ENCODE measurements around the gene MUS81.

The MUS81 gene

GRCh38 chr11:65861533-65862183 lies 1.4 kb downstream of the MUS81 start:
- DNase-seq (ENCODE audit: low read depth): no peak

GRCh38 chr11:65862191-65862735 lies 2.0 kb downstream of the MUS81 start:
- no peak for DNase-seq (ENCODE audit: low read depth)

- no peak for DNase-seq (ENCODE audit: low read depth)
Measured at GRCh38 chr11:65862941-65863888, 3.0 kb downstream of the MUS81 start.

GRCh38 chr11:65863889-65864705 lies 3.9 kb downstream of the MUS81 start:
- no peak for DNase-seq (ENCODE audit: low read depth)

DNA sequence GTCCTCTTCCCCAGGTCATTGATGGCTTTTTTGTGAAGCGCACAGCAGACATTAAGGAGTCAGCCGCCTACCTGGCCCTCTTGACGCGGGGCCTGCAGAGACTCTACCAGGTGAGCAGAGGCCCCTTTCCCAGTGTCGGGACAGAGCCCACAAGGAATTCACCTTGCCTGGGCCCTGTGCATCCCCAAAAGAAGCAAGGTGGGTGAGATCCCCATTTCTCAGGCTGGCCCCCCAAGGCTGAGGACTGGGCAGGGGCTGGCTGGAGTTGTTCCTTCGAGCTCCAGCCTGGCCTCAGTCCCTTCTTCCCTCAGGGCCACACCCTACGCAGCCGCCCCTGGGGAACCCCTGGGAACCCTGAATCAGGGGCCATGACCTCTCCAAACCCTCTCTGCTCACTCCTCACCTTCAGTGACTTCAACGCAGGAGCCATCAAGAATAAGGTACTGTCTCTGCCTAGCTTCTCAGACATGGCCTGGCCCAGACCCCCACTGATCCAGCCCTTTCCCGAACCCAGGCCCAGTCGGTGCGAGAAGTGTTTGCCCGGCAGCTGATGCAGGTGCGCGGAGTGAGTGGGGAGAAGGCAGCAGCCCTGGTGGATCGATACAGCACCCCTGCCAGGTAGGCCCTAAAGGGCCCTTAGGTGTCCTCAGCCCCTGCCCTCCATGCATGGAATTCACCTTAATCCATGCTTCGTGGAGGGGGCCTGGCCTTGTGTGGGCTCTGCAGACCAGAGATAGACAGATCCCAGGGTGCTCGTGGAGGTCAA lies 4.7 kb downstream of the MUS81 start:
- DNase-seq (ENCODE audit: low read depth): no peak

DNA sequence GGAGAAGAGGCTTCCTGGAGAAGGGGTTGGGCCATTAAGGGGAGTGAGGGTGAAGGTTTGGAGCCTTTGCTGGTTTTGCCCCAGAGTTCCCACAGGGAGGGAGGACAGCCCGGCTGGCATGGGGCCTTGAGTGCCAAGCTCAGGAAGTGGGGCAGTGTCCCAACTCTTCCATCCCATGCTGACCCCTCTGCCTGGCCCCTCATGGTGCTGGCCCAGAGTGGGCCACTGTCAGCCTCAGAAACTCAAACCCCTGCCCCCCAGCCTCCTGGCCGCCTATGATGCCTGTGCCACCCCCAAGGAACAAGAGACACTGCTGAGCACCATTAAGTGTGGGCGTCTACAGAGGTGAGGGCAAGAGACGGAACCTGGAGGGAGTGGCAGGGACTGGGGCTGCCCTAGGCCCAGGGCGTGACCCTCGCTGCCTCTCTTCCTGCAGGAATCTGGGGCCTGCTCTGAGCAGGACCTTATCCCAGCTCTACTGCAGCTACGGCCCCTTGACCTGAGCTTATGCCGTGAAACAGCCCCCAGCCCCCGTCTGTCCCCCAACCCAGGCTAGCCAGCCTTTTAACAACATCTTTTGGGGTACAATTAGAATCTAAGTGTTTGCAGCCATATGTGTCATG lies 5.4 kb downstream of the MUS81 start:
- DNase-seq (ENCODE audit: low read depth): no peak

GRCh38 chr11:65866509-65867283 lies 6.5 kb downstream of the MUS81 start:
- no peak for DNase-seq (ENCODE audit: low read depth)

DNA sequence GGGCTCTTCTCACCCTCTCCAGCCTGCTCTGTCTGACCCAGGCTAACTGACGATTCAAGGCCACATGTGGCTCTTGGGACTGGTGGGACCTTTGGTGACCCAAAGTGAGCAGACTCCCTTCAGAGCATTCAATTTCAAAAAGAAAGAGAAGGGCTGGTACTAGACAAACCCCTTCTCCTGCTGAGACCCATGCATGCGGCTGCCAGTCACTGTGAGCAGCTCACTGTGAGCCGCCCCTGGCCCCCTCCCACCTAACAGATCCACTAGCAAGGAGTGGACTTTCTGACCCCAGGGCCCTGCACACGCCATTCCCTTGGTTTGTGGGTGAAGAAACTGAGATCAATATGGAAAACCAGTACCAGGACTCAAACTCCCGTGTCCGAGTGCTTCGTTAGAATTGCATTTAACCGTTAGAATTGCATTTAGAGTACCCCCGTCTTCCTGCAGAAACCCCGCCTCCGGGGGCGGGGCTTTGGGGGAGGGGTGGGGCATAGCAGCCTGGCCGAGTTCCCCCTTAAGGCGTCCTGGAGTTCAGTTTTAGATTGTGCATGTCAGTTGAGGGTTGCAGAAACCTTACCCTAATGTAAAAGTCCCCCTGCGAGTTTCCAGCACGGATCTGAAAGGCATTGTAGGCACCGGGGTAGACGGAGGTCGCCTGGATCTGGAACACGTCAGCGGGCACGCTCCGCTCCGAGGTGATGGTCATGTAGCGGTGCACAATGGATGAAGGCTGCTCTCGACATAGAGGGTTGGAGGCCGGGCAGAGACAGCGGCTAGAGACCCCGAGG lies 7.2 kb downstream of the MUS81 start:
- DNase-seq (ENCODE audit: low read depth): no peak

DNA sequence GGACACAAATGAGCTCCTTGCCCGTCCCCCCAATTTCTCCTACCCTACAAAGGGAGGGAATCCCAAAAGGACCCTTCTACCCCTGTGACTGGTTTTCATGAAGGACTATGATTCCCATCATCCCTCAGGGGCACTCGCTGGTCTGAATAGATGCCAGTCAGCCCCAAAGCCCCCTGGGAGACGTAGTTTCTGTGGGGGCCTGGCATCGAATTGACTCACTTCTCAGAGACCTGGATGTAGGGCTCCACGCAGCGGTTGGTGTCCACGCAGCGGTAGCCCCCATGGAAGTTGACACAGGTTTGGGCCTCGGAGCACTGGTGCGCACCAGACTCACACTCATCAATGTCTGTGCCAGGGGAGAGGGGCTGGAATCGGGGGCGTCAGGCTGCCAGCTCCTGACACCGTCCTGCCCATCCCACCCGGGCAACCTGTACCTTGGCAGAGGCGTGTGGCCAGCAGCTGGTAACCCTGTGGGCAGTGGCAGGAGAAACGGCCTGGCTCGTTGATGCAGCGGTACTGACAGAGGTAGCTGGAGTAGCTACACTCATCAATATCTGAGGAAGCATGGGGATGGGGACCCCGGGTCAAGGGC lies 7.9 kb downstream of the MUS81 start:
- DNase-seq (ENCODE audit: low read depth): no peak

DNA sequence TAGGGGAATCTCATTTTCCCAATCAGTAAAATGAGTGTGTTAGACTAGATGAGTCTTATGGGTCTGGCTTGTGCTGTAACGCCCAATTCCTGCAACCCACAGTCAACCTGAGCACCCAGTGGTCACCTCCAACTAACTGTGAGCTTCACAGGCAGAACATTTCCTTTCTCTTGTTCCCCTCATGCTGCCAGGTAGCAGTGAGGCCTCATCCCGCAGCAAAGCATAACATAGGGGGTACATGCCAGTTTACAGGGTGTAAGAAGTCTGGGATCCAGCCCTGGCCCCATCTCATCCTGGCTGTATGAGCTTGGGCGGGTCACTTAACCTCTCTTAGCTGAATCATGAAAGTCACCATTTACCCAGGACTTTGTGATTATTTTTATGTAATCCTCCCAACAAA lies 8.7 kb downstream of the MUS81 start:
- no peak for DNase-seq (ENCODE audit: low read depth)

DNA sequence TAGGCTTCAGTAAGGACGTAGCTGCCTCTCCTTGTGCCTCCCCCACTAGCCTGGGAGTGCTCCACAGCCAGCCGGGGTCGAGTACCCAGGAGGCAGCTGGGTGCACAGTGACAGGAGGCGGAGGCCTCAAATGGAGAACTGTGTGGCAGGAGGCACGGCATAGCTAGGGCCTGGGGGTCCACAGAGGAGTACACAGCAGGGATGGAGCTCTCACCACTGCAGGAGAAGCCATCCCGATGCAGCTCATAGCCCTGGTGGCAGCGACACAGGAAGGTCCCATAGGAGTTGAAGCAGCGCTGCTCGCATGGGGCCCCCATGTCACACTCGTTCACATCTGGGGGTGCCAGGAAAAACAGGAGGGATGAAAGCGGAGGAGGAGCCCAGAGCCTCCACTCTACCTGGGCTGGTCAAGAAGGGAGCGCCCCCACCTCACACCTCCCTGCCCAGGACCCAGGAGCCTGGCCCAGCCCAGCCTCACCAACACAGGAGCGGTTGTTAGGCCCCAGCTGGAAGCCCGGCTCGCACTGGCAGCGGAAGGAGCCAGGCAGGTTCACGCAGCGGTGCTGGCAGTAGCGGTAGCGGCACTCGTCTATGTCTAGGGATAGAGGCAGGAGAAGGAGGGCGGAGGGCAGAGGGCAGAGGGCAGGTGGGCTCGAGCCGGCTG lies 9.5 kb downstream of the MUS81 start:
- no peak for DNase-seq (ENCODE audit: low read depth)

DNA sequence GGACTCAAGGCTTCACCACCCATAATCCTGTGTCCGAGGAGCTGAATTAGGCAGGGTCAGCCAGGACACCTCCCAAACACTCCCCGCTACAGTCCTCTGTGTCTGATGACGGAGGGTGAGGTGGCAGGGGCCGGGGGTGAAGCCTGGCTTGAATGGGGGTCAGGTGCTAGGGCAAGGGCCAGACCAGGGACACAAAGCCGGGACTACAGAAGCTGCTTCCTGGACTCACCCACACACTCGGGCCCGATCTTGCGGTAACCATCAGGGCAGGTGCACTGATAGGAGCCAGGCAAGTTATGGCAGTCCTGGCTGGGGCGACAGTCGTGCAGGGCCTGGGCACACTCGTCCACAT lies 10.1 kb downstream of the MUS81 start:
- no peak for DNase-seq (ENCODE audit: low read depth)

DNA sequence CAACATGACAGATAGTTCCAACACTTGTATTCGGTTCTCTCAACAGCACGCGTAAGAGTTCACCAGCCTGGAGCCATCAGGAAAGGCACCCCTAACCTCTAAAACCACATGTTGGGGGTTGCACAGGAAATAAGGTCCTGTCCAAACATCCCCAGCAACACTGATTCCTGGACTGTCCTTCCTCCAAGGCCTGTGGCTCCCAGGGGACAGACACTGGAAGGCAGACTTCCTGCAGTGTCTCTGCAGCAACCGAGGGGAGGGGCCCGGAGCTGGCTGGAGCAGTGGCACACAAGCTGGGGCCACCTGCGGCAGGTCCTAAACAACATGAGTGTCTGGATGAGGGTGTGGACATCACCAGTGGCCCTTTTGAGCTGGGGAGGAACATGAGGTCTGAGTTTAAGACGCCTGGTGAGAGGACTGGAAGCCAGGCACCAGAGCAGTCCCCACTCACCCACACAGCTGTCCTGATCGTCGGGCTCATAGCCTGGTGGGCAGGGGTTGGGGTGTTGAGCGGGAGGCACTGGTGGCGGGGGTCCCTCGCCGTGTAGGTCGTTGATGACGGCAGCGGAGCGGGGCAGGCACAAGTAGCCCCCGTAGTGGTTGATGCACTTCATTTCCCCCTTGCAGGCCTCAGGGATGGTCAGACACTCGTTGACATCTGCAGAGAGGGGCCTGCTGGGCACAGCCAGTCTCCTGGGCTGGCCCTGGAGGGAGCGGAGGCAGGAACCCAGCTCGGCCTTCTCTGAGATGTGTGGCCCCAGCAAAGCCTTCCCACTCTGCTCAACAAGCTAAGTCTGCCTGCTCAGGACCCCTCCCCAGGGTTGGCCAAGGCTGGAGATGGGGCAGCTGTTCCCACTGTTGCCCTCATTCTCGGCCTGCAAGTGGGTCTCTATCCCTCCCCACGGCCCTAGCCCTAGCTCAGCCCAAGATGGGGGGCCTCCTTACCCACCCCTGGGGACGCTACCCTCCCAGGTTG lies 10.8 kb downstream of the MUS81 start:
- DNase-seq (ENCODE audit: low read depth): no peak

- no peak for DNase-seq (ENCODE audit: low read depth)
Measured at GRCh38 chr11:65871811-65872548, 11.7 kb downstream of the MUS81 start.

DNA sequence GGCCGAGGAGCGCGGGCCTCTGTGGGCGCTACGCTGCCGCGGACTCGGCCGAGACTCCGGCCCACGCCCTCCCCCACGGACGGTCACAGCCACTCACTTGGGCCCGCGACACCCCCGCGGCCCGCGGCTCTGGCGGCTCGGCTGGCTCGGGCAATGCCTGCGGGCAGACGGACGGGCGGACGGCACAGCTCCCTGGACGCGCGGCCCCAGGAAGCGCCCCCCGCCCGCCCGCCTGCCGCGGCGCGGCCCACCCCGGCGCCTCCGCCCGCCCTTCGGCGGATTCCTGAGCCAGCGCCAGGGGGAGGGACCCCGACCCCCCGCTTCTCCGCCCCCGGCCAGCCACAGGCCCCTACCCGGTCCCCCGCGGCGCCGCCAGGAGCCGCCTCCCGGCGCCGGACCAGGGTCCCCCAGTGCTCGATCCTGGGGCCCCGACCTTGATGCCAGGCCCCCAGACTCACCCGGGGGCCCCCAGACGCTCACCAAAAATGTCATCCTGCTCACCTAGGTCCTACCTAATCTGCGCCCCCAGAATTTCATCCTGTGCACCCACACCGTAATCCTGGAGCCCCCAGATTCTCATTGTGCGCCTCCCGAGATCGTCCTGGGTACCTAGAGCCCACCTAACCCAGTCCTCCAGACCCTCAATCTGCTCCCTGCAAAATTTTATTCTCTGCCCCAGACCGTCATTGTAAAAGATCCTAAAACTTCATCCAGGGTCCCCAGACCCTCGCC lies 12.5 kb downstream of the MUS81 start, which contains the start of gene EFEMP2:
Gene EFEMP2 (minus strand): TSS at position 215 of the 732 bp plus-strand sequence. CDS start 446 bp downstream, outside the sequence.
- DNase-seq (ENCODE audit: low read depth): no peak
